IMR-90 (cell line): ENCODE data around the gene CTCFL. TPM values are rescaled to one million over a fixed set of nuclear protein-coding genes. Genes with fewer than 3 reads are reported as not detected.

Source experiments
- ATAC-seq: fragments of 200-7000 bp; cut with Tn5 transposase; 2 replicates; pipeline ENCODE4 v1.9.1; 2020; ENCODE audit warnings: low read depth, mild to moderate bottlenecking, moderate library complexity
- BruUV-seq: library from RNA; stranded (reverse); fragments of 400-500 nt; replicated peaks from 2 replicates; lab custom pipeline; 2021; lab: Mats Ljungman, UMichigan
- CTCF ChIA-PET: fragments of 300-600 bp; formaldehyde crosslinking; extraction: SDS; loops from one replicate; lab custom pipeline; 2021; ENCODE audit warnings: antibody characterized with exemption; lab: Yijun Ruan, JAX
- POLR2A ChIA-PET: fragments of 300-600 bp; sonication (Branson Sonifier 250); formaldehyde crosslinking; loops from one replicate; lab custom pipeline; 2022; ENCODE audit warnings: antibody characterized with exemption; ENCODE audit not compliant: unreplicated experiment; lab: Charles Lee
- DNase-seq: peaks from one replicate; pipeline ENCODE4 v3.0.0; 2013
- H2AFZ ChIP-seq: replicated peaks from 2 replicates; pipeline ENCODE3; 2013; ENCODE audit warnings: low read length, mild to moderate bottlenecking; ENCODE audit not compliant: poor library complexity
- H2AK5ac ChIP-seq: 2 replicates; pipeline ENCODE4 v1.6.1; 2013; ENCODE audit warnings: low read depth, low read length, inconsistent platforms
- H2AK9ac ChIP-seq: replicated peaks from 2 replicates; pipeline ENCODE3; 2013; ENCODE audit warnings: mild to moderate bottlenecking, low read depth, low read length, moderate library complexity; ENCODE audit not compliant: poor library complexity
- H2BK120ac ChIP-seq: 2 replicates; pipeline ENCODE4 v1.6.1; 2013; ENCODE audit warnings: low read depth, low read length, inconsistent platforms
- H2BK15ac ChIP-seq: 3 replicates; pipeline ENCODE4 v1.6.1; 2013; ENCODE audit warnings: low read depth, low read length, inconsistent platforms
- H2BK20ac ChIP-seq: 2 replicates; pipeline ENCODE4 v1.6.1; 2013; ENCODE audit warnings: low read depth, mild to moderate bottlenecking, inconsistent platforms, low read length, moderate library complexity
- H2BK5ac ChIP-seq: 2 replicates; pipeline ENCODE4 v1.6.1; 2013; ENCODE audit warnings: mild to moderate bottlenecking, low read depth, low read length, inconsistent platforms; ENCODE audit not compliant: poor library complexity, severe bottlenecking
- H3K14ac ChIP-seq: replicated peaks from 2 replicates; pipeline ENCODE4 v1.6.1; 2013; ENCODE audit warnings: low read depth, low read length, inconsistent platforms
- H3K18ac ChIP-seq: 2 replicates; pipeline ENCODE4 v1.6.1; 2013; ENCODE audit warnings: low read depth, low read length, control low read depth
- H3K23ac ChIP-seq: 2 replicates; pipeline ENCODE4 v1.6.1; 2013; ENCODE audit warnings: low read depth, low read length, inconsistent platforms
- H3K27ac ChIP-seq: 2 replicates; pipeline ENCODE4 v1.5.1; 2013; ENCODE audit warnings: mild to moderate bottlenecking, control low read depth, low read length; ENCODE audit not compliant: insufficient read depth
- H3K27me3 ChIP-seq: 2 replicates; pipeline ENCODE4 v1.6.1; 2013; ENCODE audit warnings: low read length; ENCODE audit not compliant: control insufficient read depth, insufficient read depth
- H3K36me3 ChIP-seq: 2 replicates; pipeline ENCODE4 v1.6.1; 2013; ENCODE audit warnings: low read length, mixed read lengths; ENCODE audit not compliant: control insufficient read depth, insufficient read depth
- H3K4ac ChIP-seq: 2 replicates; pipeline ENCODE4 v1.6.1; 2013; ENCODE audit warnings: low read depth, low read length, inconsistent platforms
- H3K4me1 ChIP-seq: 2 replicates; pipeline ENCODE4 v1.6.1; 2013; ENCODE audit warnings: low read length, mixed read lengths; ENCODE audit not compliant: control insufficient read depth, insufficient read depth
- H3K4me2 ChIP-seq: 2 replicates; pipeline ENCODE4 v1.6.1; 2013; ENCODE audit warnings: low read depth, mild to moderate bottlenecking, control low read depth, low read length, moderate library complexity
- H3K4me3 ChIP-seq: 2 replicates; pipeline ENCODE4 v1.5.1; 2013; ENCODE audit warnings: low read depth, mild to moderate bottlenecking, control low read depth, low read length, moderate library complexity; ENCODE audit not compliant: insufficient read depth
- H3K56ac ChIP-seq: 2 replicates; pipeline ENCODE4 v1.6.1; 2013; ENCODE audit warnings: low read length, inconsistent platforms; ENCODE audit not compliant: insufficient read depth; ENCODE audit errors: extremely low read depth
- H3K79me1 ChIP-seq, 2 experiments: 2 replicates each; pipeline ENCODE4 v1.6.1; 2013; ENCODE audit warnings: low read length in 2 of 2, inconsistent platforms in 1 of 2, low read depth in 1 of 2
- H3K9ac ChIP-seq: 2 replicates; pipeline ENCODE4 v1.6.1; 2013; ENCODE audit warnings: low read depth, low read length, control low read depth
- H3K9me1 ChIP-seq: 2 replicates; pipeline ENCODE4 v1.6.1; 2013; ENCODE audit warnings: low read length, inconsistent platforms; ENCODE audit not compliant: insufficient read depth
- H3K9me3 ChIP-seq: 2 replicates; pipeline ENCODE4 v1.6.1; 2013; ENCODE audit warnings: low read length; ENCODE audit not compliant: control insufficient read depth, insufficient read depth
- H4K20me1 ChIP-seq: 2 replicates; pipeline ENCODE4 v1.6.1; 2013; ENCODE audit warnings: low read length, inconsistent platforms; ENCODE audit not compliant: insufficient read depth
- H4K5ac ChIP-seq: 2 replicates; pipeline ENCODE4 v1.6.1; 2013; ENCODE audit warnings: mild to moderate bottlenecking, low read depth, low read length, control low read depth
- H4K8ac ChIP-seq, 2 experiments: 2 replicates each; pipeline ENCODE4 v1.6.1; 2013; ENCODE audit warnings: low read depth in 2 of 2, low read length in 2 of 2, control low read depth in 1 of 2, inconsistent platforms in 1 of 2
- H4K91ac ChIP-seq: 2 replicates; pipeline ENCODE4 v1.6.1; 2013; ENCODE audit warnings: low read depth, low read length, inconsistent platforms; ENCODE audit not compliant: insufficient read depth
- CTCF ChIP-seq: conservative IDR thresholded peaks from 2 replicates; pipeline ENCODE4 v1.5.1; 2012; ENCODE audit warnings: mild to moderate bottlenecking, low read depth, low read length, improper control_type of control experiment
- FOS ChIP-seq: fragments of 150-350 bp; IDR thresholded peaks from 2 replicates; pipeline ENCODE4 v1.6.1; 2016; ENCODE audit warnings: low read depth, low read length
- MAZ ChIP-seq: IDR thresholded peaks from 2 replicates; pipeline ENCODE4 v1.6.1; 2012; ENCODE audit warnings: low read depth, mild to moderate bottlenecking, low read length, improper control_type of control experiment, moderate library complexity, borderline replicate concordance
- POLR2A ChIP-seq: IDR thresholded peaks from 2 replicates; pipeline ENCODE4 v1.6.1; 2012; ENCODE audit warnings: mild to moderate bottlenecking, low read depth, low read length
- RFX5 ChIP-seq: IDR thresholded peaks from 2 replicates; pipeline ENCODE4 v1.8.0; 2012; ENCODE audit warnings: low read depth, mild to moderate bottlenecking, low read length, moderate library complexity
- WGBS, 2 experiments: methylation state at CpG; one replicate each; pipeline versions ENCODE4 v1.1.5 to v1.1.7; 2013; ENCODE audit warnings: missing lambda C conversion rate in 2 of 2; ENCODE audit not compliant: insufficient read length in 1 of 2; ENCODE audit errors: extremely low coverage in 2 of 2; 5-methylcytosine and 5-hydroxymethylcytosine counted together
- dilution Hi-C: fragments of 300-500 bp; cut with HindIII; formaldehyde crosslinking; loops from one replicate; pipeline ENCODE4 v1.14.3; 2018; ENCODE audit warnings: low sequenced_read_pairs; ENCODE audit not compliant: unreplicated experiment
- in situ Hi-C: fragments of 300-500 bp; cut with MboI; formaldehyde crosslinking; loops from 3 replicates; pipeline ENCODE4 v1.14.3; 2019; ENCODE audit warnings: low sequenced_read_pairs, inconsistent platforms, mixed read lengths
- intact Hi-C: fragments of 100-400 bp; cut with micrococcal nuclease; formaldehyde crosslinking; loops from 2 replicates; pipeline ENCODE4 v1.10.0; 2022
- polyA plus RNA-seq, 3 experiments: library from polyadenylated mRNA; depleted of rRNA; stranded (reverse); fragments of >200 nt; gene quantifications; 2 replicates each; pipeline ENCODE4 v1.2.3, GENCODE V29; 2012; ENCODE audit warnings: low replicate concordance in 1 of 3
- total RNA-seq: library from RNA; depleted of rRNA; stranded (reverse); fragments of >200 nt; gene quantifications from 2 replicates; pipeline ENCODE4 v1.2.3, GENCODE V29; 2012

Gene CTCFL
- total and polyA plus RNA-seq, 2 of the 4 experiments (the other 2 are of a cell fraction), result not detected

GRCh38 chr20:57555457-57556184 is 30.7 kb upstream of the CTCFL start:
- Histone ChIP-seq H3K27ac (no peak overlapping the region), H3K36me3 (no peaks in the 10 kb centered on the region), H3K4me3 (no peak overlapping the region), H4K91ac (no peak overlapping the region), H4K8ac (no peak overlapping the region), H2BK5ac (no peak overlapping the region), H3K56ac (no peak overlapping the region), H4K5ac (no peak overlapping the region), H3K18ac (no peak overlapping the region), H2AK5ac (no peak overlapping the region), H3K9me1 (no peaks in the 10 kb centered on the region), H2BK15ac (no peak overlapping the region), H3K4ac (no peak overlapping the region), H3K23ac (no peak overlapping the region), H4K20me1 (no peaks in the 10 kb centered on the region), H2AK9ac (no peak overlapping the region), H3K9me3 (no peaks in the 10 kb centered on the region), H2BK20ac (no peak overlapping the region), H3K4me2 (no peak overlapping the region), H3K4me1 (no peaks in the 10 kb centered on the region), H3K79me1 (no peaks in the 10 kb centered on the region), H3K14ac (no peak overlapping the region), H2AFZ (no peak overlapping the region), H3K9ac (no peak overlapping the region), H3K27me3 (peaks cover 8% of the 10 kb centered on the region), H2BK120ac (no peak overlapping the region)
- CTCF ChIA-PET, result no interaction called here
- DNase-seq (no peak), ATAC-seq (no peak)
- dilution Hi-C loops, result no loop called here
- in situ Hi-C loops, result no loop called here
- POLR2A ChIA-PET, result no interaction called here
- TF ChIP-seq CTCF (no peak), POLR2A (no peak), RFX5 (no peak), MAZ (no peak), FOS (no peak)
- intact Hi-C loops, result no loop called here
- no TSS peak for BruUV-seq
- 79% methylated on average over 3 of the region's 11 CpGs; no CpG with 5 or more reads in 1 of the 2 experiments for WGBS, 2 experiments
